HG02623 (cell line): ENCODE results near the gene CHP1.
"Not testable (repeated sequence)": the region's sequence is repeated elsewhere in the genome, so short reads cannot be mapped to it uniquely, and the experiment has no call there.

ENCODE experiments used
- ATAC-seq: cut with Tn5 transposase; IDR thresholded peaks from one replicate; pipeline ENCODE4 v1.9.1; 2021; ENCODE audit warnings: moderate library complexity; ENCODE audit not compliant: unreplicated experiment

Gene CHP1

GRCh38 chr15:41230650-41231421 is at the start of gene CHP1, which contains the start of gene EXD1:
TSS of gene CHP1 (plus strand) at chr15:41231268. CDS start at chr15:41231383, 115 bp downstream.
TSS of gene EXD1 (minus strand) at chr15:41230757. CDS start at chr15:41226575, 4,182 bp downstream.
- peak; percentile 95 for ATAC-seq

GRCh38 chr15:41182266-41182665 is 48.8 kb upstream of the CHP1 start:
- no peak for ATAC-seq

- ATAC-seq = no peak
These were observed 47.5 kb upstream of the CHP1 start for GRCh38 chr15:41183581-41183980.

- ATAC-seq = no peak
These were observed 36.6 kb upstream of the CHP1 start for GRCh38 chr15:41194444-41194843.

- no peak for ATAC-seq
These were observed 31.6 kb upstream of the CHP1 start for GRCh38 chr15:41199470-41199869.

- no peak for ATAC-seq
These were observed 27.7 kb upstream of the CHP1 start for GRCh38 chr15:41203395-41203794.

- ATAC-seq = no peak
These were observed 25.8 kb upstream of the CHP1 start for GRCh38 chr15:41205315-41205714.

- no peak for ATAC-seq
These were observed 23.2 kb upstream of the CHP1 start for GRCh38 chr15:41207687-41208448.

- no peak for ATAC-seq
These were observed 15.4 kb upstream of the CHP1 start for GRCh38 chr15:41215708-41216107.

GRCh38 chr15:41218851-41219250 is 12.2 kb upstream of the CHP1 start:
- no peak for ATAC-seq

- ATAC-seq = no peak
These were observed 11.7 kb upstream of the CHP1 start for GRCh38 chr15:41219381-41219780.

GRCh38 chr15:41230345-41230649 is 771 bp upstream of the CHP1 start:
- no peak for ATAC-seq

GRCh38 chr15:41231422-41232226 is 556 bp downstream of the CHP1 start:
- ATAC-seq = peak; percentile 31

- no peak for ATAC-seq
These were observed 2.3 kb downstream of the CHP1 start for GRCh38 chr15:41233367-41233771.

GRCh38 chr15:41235228-41235627 is 4.2 kb downstream of the CHP1 start:
- ATAC-seq = not testable (repeated sequence)

GRCh38 chr15:41235929-41236328 is 4.9 kb downstream of the CHP1 start:
- no peak for ATAC-seq

- no peak for ATAC-seq
These were observed 7.0 kb downstream of the CHP1 start for GRCh38 chr15:41238100-41238499.

- no peak for ATAC-seq
These were observed 10.3 kb downstream of the CHP1 start for GRCh38 chr15:41241221-41241964.

GRCh38 chr15:41250745-41251144 is 19.7 kb downstream of the CHP1 start:
- not testable (repeated sequence) for ATAC-seq

- no peak for ATAC-seq
These were observed 20.3 kb downstream of the CHP1 start for GRCh38 chr15:41251411-41251810.

- no peak for ATAC-seq
These were observed 23.5 kb downstream of the CHP1 start for GRCh38 chr15:41254560-41254959.
